Stimulated activated CD8-positive, alpha-beta memory T cell treated with anti-CD3 and anti-CD28 coated beads, Interleukin-12 subunit alpha, Interleukin-12 subunit beta, amount 100 ng/mL, for 1 hour (primary cell): ENCODE results near the gene SLIT3.

Experiments
- DNase-seq: peaks from one replicate; pipeline ENCODE4 v3.0.0-alpha.2; 2020; ENCODE audit warnings: low read depth

SLIT3 gene

DNA sequence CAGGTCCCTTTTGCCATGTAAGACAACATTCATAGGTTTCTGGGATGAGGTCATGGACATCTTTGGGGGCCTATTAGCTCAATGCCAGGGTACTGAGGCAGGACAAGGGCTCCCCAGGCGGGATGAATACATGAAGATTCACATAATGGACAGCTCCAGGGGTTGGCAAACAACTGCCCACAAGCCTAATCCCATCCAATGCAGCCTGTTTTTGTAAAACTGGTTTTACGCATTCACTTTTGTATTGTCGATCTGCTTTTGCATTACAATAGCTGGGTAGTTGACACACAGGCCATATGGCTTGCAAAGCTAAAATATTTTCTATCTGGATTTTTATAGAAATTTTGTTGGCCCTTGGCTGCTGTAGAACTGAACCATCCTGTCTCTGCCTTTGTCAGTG is 473.3 kb downstream of the SLIT3 start:
- no peak for DNase-seq

GRCh38 chr5:168826246-168826725 is 474.7 kb downstream of the SLIT3 start:
- no peak for DNase-seq

DNA sequence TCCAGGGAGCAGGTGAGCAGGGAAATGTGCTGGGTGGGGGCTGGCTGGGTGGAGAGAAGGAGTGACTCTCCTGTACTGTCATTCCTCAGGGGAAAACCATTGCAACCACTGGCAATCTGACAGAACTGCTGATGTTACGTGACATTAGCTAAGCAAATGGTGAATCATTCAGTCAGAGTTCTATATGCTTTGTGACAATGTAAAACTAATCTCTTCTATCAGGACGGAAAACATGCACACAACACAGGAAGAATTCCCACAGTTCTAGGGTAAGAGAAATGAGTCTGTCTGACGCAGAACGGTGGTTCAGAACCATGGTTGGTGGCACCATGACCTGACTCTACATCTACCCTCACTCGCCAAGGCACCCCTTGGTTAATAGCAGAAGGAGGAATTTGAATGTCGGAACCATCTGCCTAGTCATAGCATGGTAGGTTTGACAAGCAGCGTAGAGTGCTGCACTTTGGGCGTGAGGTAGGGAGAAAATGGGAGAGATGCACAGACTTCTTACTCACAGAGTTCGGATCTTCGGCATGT is 478.1 kb downstream of the SLIT3 start:
- no peak for DNase-seq

GRCh38 chr5:168822248-168822744 is 478.6 kb downstream of the SLIT3 start:
- DNase-seq, result no peak

- DNase-seq, result no peak
Observed at GRCh38 chr5:168820874-168821273, 480.1 kb downstream of the SLIT3 start.

- no peak for DNase-seq
Observed at GRCh38 chr5:168819004-168819621, 481.8 kb downstream of the SLIT3 start.

DNA sequence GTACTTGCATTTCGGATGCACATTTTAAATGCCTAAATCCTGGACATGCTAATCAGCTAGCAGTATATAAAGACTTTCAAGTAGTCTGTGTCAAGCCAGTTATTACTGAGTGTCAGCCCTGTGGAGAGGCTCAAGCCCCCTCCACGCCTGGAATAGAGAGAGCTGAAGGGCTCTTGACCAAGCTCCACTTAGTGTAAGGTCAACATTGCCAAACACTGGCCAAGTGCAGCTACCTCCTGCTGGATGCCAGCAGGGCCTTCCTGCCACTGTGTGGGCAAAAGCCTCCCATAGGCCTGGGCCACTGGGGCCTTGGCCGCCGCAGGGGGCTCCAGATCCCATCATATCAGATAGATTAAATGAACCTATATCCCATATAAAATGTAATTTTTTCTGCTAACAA is 482.4 kb downstream of the SLIT3 start:
- no peak for DNase-seq

- no peak for DNase-seq
Observed at GRCh38 chr5:168817591-168817990, 483.3 kb downstream of the SLIT3 start.

GRCh38 chr5:168816661-168817060 is 484.3 kb downstream of the SLIT3 start:
- no peak for DNase-seq

DNA sequence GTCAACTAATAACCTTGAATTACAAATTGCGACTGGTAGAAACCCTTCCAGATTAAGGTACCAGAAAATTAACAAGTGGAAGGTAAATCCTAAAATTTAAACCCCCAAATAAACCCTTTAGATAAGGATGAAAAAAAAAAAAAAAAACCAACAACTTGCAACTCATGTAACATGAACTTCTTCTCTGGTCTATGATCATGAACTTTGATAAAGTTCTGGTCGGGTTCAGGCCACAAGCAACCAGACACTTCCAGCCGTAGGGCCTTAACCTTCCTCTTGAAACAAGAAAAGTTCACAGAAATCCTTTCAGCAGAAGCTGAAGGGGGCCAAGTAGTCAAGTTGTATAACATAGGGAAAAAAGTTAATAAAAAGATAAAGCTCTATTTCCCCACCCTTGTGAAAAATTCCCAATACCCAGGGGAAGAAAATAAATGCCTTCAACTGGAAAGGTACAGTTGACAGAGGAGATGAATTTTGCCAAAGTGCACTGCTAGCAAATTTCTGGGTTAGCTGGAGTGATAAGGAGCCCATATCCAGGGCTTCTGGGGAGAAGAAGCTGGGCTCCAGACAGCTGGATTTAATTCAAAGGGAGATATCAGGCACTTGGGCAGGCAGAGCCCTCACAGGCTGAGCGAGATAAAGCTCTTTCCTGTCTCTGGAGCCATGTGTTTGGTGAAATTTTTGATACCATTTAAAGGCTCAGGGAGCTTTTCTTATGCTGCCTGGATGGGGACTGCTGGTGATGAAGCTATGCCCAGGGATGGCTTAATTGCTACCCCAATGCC is 487.6 kb downstream of the SLIT3 start:
- no peak for DNase-seq

DNA sequence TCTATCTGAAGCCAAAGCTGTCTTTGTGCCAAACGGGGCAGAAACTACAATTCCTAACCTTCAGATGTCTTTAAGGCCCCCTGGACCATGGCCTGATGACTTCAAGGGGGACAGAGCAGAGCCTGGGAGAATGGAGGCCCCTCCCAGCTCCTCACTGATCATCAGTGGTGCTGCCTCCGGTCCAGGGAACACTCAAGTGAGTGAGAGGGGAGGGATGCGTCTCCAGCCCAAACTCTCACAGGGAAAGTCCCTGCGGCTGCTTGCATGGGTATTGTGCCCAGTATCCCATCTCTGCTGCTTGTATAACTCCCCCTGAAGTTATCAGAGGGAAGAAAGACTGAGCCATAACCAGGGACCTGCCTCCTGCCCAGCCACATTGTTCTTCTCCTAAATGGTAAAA is 490.3 kb downstream of the SLIT3 start:
- DNase-seq, result no peak

- no peak for DNase-seq
Observed at GRCh38 chr5:168809218-168809617, 491.7 kb downstream of the SLIT3 start.

GRCh38 chr5:168808051-168808616 is 492.8 kb downstream of the SLIT3 start:
- DNase-seq, result no peak

DNA sequence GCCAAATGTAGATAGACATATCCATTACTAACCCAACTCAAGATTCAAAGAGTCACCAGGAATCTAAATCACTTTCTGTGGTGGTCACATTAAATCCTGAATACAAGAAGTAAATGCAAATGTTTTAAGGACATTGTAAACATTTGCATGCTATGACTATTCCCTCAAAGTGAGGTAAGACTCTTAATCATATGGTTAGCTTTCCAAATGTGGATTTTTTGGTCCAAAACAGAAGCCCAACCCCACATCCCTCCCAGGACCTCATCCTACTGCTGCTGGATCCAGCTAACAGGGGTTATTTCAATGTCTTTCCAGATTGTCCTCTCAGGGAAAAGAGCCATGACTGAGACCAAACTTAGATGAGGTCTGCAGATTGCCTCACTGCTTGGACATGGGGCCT is 493.7 kb downstream of the SLIT3 start:
- no peak for DNase-seq

DNA sequence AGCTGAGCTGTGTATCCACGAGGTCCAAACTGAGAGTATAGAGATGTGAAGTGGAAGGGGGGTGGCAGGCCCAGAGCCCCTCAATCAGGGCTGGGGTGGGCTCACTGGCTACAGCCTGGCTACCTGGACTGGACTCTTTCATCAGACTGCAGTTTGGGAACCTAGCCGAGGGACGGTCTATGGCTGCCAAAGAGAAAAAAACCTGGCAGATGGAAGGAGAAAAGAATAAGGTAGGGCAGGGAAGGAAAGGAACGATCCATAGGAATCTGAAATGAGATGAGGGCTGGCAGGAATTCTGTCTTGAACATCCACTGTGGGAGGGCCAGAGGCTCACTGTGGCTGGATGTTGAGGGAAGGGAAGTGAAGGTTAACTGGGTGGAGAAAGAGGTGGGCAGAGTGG is 497.4 kb downstream of the SLIT3 start:
- DNase-seq, result no peak

- DNase-seq, result no peak
Observed at GRCh38 chr5:168802337-168802736, 498.6 kb downstream of the SLIT3 start.

- DNase-seq, result no peak
Observed at GRCh38 chr5:168801567-168801966, 499.4 kb downstream of the SLIT3 start.

- no peak for DNase-seq
Observed at GRCh38 chr5:168800701-168801100, 500.2 kb downstream of the SLIT3 start.

DNA sequence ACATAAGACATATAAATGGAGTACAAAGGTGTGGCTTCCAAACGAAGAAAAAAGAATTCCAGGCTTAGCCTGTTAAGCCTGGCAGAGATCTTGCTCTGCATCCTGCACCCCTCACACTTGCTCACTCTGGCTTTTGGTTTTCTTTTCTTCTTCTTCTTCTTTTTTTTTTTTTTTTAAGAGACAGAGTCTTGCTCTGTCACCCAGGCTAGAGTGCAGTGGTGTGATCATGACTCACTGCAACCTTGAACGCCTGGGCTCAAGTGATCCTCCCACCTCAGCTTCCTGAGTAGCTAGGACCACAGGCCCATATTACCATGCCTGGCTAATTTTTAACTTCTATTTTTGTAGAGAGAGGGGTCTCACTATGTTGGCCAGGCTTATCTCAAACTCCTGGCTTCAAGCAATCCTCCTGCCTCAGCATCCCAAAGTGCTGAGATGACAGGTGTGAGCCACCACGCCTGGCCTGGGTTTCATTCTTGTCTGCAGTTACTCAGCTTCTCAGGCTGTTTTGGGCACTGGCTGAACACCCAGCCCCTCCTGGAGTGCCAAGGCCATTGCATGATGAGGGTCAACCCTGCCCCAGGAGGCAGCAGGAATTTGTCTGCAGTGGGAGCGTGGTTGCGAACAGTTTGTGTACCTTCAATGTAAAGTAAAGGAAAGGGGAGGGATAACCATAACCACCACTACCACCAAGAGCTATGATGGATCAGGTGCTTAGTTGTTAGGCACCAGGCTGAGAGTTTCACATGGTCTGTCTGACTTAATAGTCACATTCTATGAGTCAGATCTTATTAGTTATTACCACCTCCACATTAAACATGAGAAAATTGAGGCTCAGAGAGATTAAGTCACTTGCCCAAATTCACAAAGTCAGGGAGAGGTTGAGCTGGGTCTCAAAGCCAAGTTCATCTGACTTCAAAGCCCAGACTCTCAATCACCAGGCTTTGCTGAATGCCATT is 502.6 kb downstream of the SLIT3 start:
- no peak for DNase-seq

DNA sequence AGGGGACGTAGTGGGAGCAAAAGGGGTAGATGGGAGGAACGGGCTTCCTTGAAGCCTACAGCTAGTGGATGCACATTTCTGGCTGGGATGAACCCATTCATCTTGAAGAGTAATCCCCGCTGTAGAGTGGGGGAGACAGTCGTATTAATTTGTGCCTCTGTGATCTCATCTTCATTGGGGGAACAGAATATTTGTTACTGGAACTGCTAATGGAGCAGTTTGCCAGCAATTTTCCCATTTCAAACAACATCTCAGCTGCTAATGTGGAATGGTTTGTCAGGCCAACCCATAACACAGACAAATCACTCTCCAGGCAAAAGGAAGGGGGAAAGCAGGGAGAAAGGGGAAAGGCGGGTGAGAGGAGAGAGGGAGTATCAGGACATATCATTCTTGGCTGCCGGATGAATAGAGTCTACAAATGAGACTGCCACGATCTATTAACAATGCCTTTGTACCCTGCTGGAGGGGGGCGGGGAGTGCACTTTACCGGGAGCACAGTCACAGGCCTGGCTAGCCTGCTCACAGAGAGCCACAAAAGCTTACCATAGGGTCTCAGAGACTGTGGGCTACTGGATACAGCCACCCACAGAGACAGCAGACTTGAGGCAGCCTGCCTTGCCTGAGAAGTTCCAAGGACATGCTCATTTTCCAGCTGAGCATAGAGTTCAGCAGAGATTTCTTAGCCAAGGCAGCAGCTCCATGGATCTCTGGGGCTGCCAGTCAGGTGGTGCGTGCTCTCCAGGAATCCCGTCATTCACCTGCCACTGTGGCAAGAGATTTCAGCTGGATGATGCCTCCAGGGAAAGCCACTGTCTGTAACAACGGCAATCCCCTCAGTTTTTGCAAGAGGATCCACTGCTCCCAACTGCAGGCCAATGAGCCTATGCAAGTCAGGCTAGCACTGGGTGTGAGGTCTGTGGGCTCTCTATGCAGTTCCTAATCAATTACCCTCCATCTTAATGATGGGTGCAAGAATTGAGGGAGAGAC is 504.1 kb downstream of the SLIT3 start:
- DNase-seq, result no peak
